Activated CD4-positive, CD25-positive, alpha-beta regulatory T cell treated with anti-CD3 and anti-CD28 coated beads, Interleukin-2, amount 50 U/mL, for 72 hours (primary cell): ENCODE measurements around the gene AHCYL2.
A peak's percentile ranks its signal among the peaks of the same experiment; 100 is the strongest.
"Not testable (repeated sequence)": the region's sequence is repeated elsewhere in the genome, so short reads cannot be mapped to it uniquely, and the experiment has no call there.

Experiments used
- DNase-seq: peaks from one replicate; pipeline ENCODE4 v3.0.0; 2021

Gene AHCYL2

DNA sequence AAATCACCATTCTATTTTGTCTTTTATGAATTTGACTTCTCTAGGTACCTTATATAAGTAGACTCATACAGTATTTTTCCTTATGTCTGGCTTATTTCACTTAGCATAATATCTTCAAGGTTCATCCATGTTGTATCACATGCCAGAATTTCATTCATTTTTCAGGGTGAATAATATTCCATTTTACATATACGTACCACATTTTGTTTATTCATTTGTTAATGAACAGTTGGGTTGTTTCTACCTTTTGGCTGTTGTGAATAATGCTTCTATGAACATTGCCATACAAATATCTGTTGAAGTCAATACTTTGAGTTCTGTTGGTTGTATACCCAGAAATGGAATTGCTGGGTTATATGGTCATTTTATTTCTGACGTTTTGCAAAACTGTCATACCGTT is 20.7 kb downstream of the AHCYL2 start:
- no peak for DNase-seq

DNA sequence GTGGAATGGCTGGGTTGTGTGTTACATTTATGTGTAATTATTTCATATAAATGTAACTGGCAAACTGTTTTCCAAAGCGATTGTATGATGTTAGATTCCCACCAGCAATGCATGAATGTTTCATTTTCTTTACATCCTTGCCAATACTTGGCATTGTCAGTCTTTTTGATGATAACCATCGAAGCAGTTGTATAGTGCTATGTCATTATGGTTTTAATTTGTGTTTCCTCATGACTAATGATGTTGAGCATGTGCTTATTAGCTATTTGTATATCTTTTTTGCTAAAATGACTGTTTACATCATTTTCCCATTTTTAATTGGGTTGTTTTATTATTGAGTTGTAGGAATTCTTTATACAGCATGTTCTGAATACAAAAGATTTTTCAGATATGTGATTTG is 22.3 kb downstream of the AHCYL2 start:
- no peak for DNase-seq

DNA sequence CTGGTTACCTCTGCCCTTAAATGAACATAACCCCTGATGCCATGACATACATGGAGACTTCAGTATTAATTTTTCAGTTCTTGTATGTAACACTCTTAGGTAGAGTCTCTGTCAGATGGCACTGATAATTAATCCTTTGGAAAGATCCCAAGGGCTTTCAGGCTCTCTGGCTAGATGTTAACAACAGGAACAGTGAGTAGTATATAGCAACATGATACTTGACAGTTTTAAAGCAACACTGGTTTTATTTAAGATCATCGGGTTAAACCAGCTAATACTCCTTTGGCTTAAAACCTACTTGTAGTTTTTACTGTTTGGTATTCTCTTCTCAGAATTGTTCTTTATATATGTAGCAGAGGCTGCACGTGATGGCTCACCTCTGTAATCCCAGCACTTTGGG is 27.3 kb downstream of the AHCYL2 start:
- no peak for DNase-seq

DNA sequence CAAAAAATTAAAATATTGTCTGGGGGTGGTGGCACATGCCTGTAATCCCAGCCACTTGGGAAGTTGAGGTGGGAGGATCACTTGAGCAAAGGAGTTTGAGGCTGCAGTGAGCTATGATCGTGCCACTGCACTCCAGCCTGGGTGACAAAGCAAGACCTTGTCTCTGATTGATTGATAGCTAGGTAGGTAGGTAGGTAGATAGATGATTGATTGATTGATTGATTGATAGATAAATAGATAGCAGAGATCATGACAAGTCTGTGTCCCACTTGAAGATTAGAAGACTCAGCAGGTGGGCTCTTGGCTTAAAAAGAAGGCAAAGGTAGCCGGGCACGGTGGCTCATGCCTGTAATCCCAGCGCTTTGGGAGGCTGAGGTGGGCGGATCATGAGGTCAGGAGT is 27.8 kb downstream of the AHCYL2 start:
- not testable (repeated sequence) for DNase-seq

DNA sequence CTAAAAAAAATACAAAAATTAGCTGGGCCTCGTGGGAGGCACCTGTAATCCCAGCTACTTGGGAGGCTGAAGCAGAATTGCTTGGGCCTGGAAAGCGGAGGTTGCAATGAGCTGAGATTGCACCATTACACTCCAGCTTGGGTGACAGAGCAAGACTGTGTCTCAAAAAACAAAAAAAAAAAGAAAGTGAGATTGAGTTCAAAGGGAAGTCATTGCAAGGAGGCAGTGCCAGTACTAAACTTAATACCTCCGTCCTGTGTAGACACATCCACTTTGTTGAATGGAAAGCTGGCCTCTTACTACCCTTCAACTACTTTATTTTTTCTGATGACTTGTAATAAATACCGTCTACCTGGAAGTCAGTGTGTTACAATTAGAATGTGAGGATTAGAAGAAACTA is 31.0 kb downstream of the AHCYL2 start:
- no peak for DNase-seq

DNA sequence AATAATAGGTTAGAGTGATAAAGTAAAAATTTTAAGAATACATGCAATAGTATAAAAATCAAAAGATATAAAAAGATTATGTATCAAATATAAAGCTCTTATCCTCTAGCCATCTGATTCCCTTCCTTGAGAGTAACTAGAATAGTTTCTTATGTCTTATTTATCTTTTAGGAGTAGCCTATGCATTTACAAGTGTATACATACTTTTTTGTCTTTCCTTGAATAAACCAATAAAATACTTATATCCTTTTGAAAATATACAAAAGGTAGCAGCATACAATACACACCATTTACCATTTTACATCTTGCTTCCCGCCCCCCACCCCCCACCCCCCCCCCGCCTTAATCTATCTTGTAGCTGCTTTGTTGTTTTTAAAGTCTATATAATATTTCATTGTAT is 31.4 kb downstream of the AHCYL2 start:
- DNase-seq = no peak

DNA sequence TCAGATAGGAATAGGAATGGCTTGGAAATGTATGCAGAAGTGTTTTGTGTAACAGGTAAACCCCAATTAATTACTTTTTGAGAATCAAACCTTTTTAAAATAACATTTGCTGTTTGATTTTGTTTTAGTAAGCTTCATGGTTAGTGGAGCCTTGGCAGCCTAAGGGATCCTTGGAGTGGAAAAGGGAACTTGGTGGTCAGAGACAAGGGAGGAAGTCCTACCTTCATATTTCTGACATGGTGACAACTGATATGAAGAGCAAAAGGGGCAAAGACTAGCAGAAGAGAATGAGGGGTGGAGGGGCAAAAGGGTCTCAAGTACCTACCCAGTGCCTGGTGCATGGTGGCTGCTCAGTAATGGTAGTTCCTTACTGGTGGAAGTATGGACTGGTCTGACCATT is 32.3 kb downstream of the AHCYL2 start:
- DNase-seq = no peak

DNA sequence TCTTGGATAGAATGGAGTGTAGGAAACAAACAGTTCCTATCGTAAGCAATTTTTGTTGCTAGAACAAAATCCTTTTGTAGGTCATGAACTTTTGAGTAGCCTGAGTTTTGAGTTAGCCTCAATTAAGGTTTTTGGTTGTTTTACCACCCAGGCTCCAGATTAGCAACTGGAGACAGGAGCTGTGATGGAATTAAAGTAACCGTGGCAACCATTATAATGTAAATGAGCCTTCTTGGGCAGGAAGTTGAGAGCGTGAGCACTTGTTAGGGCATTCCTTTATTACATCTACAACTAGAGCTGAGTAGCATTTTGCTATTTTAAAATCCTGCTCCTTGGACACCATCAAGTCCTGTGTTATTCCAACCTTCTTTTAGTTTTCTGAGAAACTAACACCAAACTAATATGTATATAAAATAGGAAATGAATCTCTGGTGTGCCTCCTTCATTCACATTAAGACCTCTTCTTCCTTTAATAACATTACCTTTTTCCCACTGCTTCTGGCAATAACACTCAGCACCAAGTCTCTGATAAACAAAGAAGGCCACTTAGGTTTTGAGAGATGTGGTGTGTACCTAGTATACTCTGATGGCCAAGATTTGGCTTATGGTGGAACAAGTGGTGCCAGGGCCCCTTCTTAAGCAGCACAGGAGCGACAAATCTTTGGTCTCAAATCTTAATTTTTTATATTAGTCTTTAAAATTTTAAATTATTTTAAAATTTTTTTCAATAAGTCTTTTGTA is 34.0 kb downstream of the AHCYL2 start:
- no peak for DNase-seq

DNA sequence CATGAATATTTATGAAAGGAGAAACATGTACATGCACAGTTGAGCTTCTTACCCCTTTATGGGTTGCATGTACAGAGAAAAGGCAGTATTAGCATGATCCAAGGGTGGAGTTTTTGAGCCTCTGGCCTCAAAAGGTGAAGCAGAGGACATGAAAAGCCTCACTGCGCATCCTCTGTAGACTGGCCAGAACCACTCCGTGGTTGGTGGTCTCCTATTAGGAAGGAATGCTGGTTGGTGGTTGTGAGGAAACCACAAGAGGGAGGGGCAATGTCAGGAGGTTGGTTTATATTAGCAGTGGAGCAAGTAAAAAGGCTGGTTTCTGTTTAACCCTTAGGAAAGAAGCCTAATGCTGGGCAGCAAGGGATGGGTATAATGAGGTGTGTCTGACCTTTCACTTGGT is 37.5 kb downstream of the AHCYL2 start:
- DNase-seq = no peak

DNA sequence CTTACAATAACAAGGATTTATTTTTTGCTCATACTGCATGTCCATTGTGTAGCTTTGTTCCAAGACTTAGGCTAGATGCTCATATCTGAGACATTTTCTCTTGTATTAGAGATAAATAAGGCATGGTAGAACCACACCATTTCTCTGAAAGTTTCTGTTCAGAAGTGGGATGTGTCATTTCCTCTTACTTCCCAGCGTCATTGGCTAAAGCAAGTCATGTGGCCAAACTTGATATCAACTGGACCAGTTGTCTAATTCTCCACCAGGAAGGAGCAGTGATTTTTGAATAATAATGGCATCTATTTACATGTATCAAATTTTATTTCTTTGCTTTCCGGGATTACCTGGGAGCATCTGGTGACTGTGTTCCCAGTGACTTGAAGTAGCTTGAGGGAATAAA is 38.3 kb downstream of the AHCYL2 start:
- DNase-seq = no peak

DNA sequence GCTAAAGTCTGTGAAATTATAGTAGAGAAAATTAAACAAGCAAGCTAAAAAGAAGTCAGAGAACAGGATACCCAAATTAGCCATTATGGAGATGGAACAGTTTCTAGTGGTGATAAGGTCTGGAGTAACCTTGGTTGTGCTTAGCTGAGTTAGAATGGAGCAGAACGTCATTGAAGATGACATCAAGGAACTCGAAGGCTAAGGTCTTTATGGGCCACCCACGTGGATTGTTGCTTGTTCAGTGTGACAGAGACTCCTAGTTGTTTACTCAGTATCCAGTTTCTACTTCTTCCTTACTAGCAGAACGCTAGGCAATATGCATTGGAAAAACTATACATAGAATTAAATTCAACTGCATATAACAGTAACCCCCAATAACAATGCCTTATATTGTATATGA is 39.7 kb downstream of the AHCYL2 start:
- no peak for DNase-seq

DNA sequence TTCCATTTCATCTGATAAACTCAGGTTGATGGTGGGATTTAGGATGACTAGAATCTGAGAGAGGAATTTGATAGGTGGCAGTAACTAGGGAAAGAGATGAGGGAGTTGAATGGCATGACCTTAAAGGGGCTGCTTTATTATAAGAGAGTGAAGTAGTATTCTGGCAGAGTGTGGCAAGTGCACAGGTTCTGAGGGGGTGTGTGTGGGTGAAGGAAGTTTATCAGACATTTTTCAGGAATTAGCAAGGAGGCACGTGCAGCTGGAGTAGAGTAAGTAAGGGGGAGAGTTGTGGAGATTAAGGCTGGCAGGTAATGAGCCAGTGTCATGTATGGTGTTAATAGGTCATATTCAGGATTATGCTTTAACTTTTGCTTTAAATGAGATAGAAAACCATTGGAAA is 40.5 kb downstream of the AHCYL2 start:
- no peak for DNase-seq

DNA sequence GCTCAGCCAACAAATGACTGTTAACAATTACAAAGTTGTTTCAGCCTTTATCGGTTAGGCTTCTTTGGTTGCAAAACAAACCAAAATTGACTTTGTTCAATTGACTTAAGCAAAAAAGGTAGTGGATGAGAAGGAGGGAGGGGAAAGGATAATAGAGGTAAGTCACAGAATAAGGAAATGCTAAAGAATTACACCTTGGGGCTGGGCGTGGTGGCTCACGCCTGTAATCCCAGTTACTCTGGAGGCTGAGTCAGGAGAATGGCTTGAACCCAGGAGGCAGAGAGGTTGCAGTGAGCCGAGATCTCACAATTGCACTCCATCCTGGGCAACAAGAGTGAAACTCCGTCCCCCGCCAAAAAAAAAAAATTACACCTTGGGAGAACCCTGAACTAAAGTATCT is 41.4 kb downstream of the AHCYL2 start:
- no peak for DNase-seq

DNA sequence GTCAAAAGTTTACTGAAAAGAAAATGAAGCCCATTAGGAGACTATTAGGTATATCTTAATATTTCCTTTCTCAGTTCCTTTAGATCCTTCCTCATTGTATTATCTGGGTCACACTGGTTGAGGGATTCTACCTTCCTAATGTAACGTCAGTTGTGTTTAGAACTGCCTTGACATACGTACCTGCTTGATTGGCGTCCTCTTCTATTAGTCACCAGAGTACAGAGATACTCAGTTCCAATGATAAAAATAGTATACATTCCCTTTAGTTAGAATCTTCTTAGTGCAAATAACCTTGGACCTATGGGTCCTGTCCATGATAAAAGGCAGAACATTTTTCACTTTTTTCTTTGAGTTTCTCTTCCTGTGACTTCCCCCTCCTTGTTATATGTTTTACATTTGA is 45.2 kb downstream of the AHCYL2 start:
- DNase-seq = no peak

DNA sequence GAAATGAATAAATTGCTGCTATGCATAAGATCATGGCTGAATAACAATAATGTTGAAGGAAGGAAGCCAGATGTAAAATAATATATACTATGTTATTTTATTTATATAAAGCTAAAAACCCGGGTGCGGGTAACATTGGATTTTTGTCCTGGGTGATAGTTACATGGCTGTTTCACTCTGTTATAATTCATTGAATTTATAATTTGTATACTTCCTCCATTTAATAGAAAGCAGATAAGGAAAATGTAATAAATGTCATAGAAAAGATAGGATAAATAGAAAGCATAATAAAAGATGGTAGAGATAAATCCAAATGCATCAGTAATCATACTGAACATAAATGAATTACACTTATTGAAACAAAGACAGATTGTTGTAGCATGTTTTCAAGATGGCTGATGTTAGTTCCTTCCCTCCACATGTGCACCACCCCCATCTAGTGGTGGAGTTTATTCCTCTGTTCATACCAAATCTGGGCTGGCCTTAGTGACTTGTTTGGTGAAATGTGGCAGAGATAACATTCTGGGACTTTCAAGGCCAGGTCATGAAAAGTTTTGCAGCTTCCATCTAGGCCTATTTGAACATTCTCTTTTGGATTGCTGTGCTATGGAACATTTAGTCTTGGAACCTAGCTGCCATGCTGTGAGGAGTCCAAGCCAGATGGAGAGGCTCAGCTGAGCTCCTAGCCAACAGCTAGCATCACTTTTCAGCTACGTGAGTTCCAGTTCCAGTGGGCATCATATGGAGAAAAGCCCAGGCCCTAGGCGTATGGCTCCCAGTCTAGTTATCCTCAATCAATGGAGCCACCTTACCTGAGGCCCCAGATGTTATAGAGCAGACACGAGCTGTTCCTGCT is 46.9 kb downstream of the AHCYL2 start:
- peak; percentile 39 for DNase-seq

DNA sequence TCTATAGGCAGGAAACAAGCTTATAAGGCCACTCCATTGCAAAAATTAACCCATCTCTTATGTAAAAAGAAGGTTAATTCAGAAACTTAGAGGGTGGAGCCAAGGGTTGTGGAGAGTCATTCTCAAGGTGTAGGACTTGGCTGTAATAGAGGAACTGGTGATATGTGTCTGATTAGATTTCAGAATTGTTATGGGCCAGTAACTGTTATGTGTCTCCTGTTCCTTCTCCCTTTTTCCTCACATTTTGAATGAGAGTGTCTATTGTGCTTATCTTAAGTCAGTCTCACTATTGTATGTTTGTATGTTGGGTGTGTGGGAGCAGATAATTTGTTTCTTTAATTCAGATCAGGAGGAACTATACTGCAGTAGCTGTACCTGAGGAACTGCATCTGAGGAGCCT is 49.1 kb downstream of the AHCYL2 start:
- DNase-seq = no peak

DNA sequence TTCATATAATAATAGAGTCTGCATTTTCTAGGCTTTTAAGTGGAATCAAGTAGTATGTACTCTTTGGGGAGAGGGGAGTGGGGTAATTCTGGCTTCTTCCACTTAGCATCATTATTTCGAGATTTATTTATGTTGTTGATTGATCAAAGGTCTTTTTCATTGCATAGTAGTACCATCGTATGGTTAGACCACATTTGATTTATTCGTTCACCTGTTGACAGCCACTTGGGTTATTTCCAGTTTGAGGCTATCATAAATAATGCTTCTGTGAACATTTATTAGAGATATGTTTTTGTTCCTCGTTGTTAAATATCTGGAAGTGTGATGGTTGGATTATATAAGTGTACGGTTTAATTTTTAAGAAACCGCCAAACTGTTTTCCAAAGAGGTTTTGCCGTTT is 52.8 kb downstream of the AHCYL2 start:
- no peak for DNase-seq

DNA sequence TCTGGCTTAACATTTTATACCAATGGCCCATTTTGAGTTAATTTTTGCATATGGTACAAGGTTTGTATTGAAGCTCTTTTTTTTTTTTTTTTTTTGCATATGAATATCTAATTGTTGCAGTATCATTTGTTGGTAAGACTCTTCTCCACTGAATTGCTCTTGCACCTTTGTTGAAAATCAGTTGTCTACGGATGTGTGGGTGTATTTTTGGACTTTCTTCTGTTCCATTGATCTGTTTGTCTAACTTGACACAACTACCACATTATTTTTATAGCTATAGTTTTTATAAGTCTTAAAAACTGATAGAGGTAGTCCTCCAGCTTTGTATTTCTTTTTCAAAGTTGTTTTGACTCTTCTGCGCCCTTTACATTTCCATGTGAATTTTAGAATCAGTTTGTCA is 53.9 kb downstream of the AHCYL2 start:
- no peak for DNase-seq

DNA sequence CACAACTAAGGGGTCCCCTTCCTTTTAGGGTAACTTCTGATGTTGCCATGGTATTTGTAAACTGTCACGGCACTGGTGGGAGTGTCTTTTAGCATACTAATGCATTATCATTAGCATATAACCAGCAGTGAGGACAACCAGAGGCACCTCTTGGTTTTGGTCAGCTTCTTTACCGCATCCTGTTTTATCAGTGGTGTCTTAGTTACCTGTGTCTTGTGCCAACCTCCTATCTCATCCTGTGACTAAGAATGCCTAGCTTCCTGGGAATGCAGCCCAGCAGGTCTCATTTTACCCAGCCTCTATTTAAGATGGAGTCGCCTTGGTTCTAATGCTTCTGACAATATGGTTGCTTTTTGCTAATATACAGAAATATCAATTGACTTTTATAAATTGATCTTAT is 54.9 kb downstream of the AHCYL2 start:
- DNase-seq = no peak

DNA sequence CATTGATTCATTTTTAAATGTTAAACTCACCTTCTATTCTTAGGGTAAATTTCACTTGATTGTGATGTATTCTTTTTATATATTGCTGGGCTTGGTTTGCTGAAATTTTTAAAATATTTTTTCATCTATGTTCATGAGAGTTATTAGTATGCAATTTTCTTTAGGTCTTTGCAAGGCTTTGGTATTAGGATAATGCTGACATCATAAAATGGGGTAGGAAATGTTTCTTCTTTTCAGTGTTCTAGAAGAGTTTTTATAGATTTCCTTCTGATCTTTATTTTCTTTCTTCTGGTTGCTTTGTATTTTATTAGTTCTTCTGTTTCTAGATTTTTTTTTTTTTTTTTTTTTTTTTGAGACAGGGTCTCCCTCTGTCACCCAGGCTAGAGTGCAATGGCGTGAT is 56.3 kb downstream of the AHCYL2 start:
- DNase-seq = no peak

DNA sequence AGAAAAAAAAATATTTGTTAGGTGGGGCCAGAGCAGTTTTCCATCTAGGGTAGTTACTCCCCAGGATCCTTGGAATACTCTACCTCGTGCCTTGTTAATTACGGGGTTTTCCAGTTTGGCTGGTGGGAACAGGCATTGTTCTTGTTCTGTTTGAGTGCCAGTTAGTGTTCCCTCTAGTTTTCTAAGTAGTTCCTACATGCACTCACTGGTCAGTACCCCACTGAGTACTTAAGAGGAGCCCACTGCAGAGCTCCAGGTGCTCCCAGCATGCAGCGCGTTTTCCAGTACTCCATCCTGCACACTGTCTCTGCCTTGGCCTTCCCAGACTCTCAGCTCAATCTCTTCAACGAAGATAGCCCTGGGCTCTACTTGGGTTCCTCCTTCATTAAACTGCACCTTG is 58.0 kb downstream of the AHCYL2 start:
- no peak for DNase-seq

DNA sequence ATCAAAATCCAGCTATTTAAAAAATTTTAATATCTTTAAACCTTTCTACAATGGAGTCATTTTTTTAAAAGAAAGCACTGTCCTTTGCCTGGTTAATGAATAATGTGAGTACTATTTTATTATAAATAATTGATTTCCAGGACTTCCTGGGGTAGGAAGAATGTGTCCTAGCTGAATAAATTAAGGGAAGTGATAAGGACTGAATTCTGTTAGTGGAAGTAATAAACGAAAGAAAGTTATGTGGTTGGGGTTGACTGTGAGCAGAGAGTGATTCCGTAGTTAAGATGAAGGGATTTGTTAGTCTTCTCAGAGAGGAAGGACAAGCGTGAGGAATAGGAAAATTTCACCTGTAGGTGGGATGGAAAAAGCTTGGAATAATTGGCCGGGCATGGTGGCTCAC is 59.1 kb downstream of the AHCYL2 start:
- DNase-seq = no peak

DNA sequence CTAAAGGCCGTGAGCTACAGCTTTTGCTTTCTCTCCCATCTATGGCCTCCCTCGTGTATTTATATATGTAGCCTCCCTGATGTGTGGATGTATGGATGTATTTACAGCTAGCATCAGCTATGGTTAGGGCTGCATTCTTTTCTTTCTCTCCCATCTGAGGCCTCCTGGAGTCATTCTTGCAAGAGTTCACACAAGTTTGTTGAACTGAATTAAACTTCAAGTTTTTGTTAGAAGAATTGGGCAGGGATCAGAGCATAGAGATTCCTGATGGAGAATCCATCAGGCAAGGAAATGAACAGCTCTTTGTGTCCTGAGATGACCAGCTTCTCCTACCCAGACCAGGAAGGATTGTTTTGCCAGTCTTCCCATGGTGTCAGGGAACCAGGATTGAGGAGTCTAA is 60.3 kb downstream of the AHCYL2 start:
- DNase-seq = no peak

DNA sequence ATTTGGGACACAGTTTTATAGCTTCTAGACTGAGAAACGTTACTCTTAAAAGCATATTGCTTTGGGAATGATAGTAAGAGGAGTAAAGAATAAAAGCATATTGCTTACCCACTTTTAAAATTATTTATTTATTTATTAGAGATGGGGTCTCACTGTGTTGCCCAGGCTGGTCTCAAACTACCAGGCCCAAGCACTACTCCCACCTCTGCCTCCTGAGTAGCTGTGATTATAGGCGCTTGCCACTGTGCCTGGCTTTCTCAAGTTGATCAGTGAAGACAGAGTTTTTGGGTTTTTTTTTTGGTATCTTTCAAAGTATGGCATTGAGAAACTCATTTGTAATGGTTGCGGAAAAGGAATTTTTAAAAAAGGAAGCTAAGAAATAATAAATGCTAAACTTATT is 68.0 kb downstream of the AHCYL2 start:
- DNase-seq = no peak

DNA sequence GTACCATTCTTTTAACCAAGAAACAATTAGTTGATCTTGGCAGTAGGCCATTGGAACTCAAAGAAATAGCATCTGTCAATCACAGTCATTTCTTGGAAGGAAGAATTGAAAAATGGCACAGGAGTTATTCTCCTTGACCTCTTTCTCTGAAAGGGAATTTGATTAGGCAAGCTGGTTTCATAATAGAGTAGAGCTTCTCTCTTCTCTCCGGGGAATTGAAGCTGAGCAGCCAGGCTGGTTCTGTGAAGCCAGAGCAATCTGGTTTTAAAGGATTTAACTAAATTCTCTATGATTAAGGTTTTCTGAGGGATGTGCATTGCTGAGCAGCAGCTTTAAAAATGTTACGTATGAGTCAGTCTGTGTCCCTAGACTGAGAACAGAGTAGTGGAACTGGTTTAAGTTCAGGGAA is 70.2 kb downstream of the AHCYL2 start:
- DNase-seq = no peak
